Liver (tissue), 9 donors: ENCODE data around the gene SH2D6. TPM values are rescaled to one million over a fixed set of nuclear protein-coding genes. Genes with fewer than 3 reads are reported as not detected.

Experiments
- DNase-seq: peaks from one replicate; pipeline ENCODE4 v3.0.0-alpha.2; 2017; ENCODE audit warnings: low spot score
- H3K27ac ChIP-seq, 2 donors: one replicate each; pipeline ENCODE4 v1.7.0; 2013; ENCODE audit warnings: inconsistent platforms in 2 of 2, low read length in 2 of 2, control low read depth in 1 of 2, low read depth in 1 of 2, mild to moderate bottlenecking in 1 of 2
- H3K27me3 ChIP-seq, 4 donors: one replicate each; pipeline versions ENCODE4 v1.6.1 to v1.7.0; 2013; ENCODE audit warnings: low read length in 3 of 4, inconsistent platforms in 1 of 4, mild to moderate bottlenecking in 1 of 4, moderate library complexity in 1 of 4; ENCODE audit not compliant: control insufficient read depth in 4 of 4, insufficient read depth in 4 of 4
- H3K36me3 ChIP-seq, 4 donors: one replicate each; pipeline versions ENCODE4 v1.6.1 to v1.7.0; 2013; ENCODE audit warnings: low read length in 3 of 4, mild to moderate bottlenecking in 3 of 4, low read depth in 1 of 4, moderate library complexity in 1 of 4; ENCODE audit not compliant: control insufficient read depth in 4 of 4, insufficient read depth in 3 of 4
- H3K4me1 ChIP-seq, 4 donors: one replicate each; pipeline versions ENCODE4 v1.6.1 to v1.7.0; 2013; ENCODE audit warnings: low read length in 3 of 4, mild to moderate bottlenecking in 3 of 4, moderate library complexity in 1 of 4; ENCODE audit not compliant: control insufficient read depth in 4 of 4, insufficient read depth in 4 of 4
- H3K4me3 ChIP-seq, 3 donors: one replicate each; pipeline versions ENCODE4 v1.6.1 to v1.7.0; 2013; ENCODE audit warnings: low read length in 3 of 3, control low read depth in 1 of 3, low read depth in 1 of 3, mild to moderate bottlenecking in 1 of 3
- H3K9ac ChIP-seq, 2 donors: one replicate each; pipeline ENCODE4 v1.7.0; 2013; ENCODE audit warnings: low read length in 2 of 2, mild to moderate bottlenecking in 2 of 2, moderate library complexity in 2 of 2, control low read depth in 1 of 2, low read depth in 1 of 2
- H3K9me3 ChIP-seq, 4 donors: one replicate each; pipeline versions ENCODE4 v1.6.1 to v1.7.0; 2013; ENCODE audit warnings: low read length in 3 of 4; ENCODE audit not compliant: control insufficient read depth in 4 of 4
- ATF3 ChIP-seq: IDR thresholded peaks from 2 replicates; pipeline ENCODE4 v1.6.1; 2016; ENCODE audit warnings: antibody characterized with exemption
- CTCF ChIP-seq: fragments of 150-350 bp; IDR thresholded peaks from 2 replicates; pipeline ENCODE4 v1.5.1; 2017; ENCODE audit warnings: improper control_type of control experiment, low read depth, low read length; ENCODE audit not compliant: missing input control
- EGR1 ChIP-seq, 2 donors: IDR thresholded peaks; 2 replicates each; pipeline ENCODE4 v1.6.1; 2016 to 2018; ENCODE audit warnings: antibody characterized with exemption in 2 of 2, low read depth in 2 of 2
- FOXA1 ChIP-seq: IDR thresholded peaks from 2 replicates; pipeline ENCODE4 v1.6.1; 2016; ENCODE audit warnings: antibody characterized with exemption
- FOXA2 ChIP-seq: IDR thresholded peaks from 2 replicates; pipeline ENCODE4 v1.6.1; 2016; ENCODE audit warnings: antibody characterized with exemption
- HNF4A ChIP-seq, 2 donors: conservative IDR thresholded peaks; 2 replicates each; pipeline ENCODE4 v1.6.1; 2016; ENCODE audit warnings: antibody characterized with exemption in 2 of 2, mild to moderate bottlenecking in 2 of 2
- HNF4G ChIP-seq: IDR thresholded peaks from 2 replicates; pipeline ENCODE4 v1.6.1; 2016; ENCODE audit warnings: antibody characterized with exemption
- JUND ChIP-seq, 2 donors: IDR thresholded peaks; 2 replicates each; pipeline ENCODE4 v1.6.1; 2016; ENCODE audit warnings: antibody characterized with exemption in 2 of 2
- RAD21 ChIP-seq, 2 donors: IDR thresholded peaks; 2 replicates each; pipeline ENCODE4 v1.6.1; 2016; ENCODE audit warnings: antibody characterized with exemption in 2 of 2, mild to moderate bottlenecking in 2 of 2
- REST ChIP-seq: IDR thresholded peaks from 2 replicates; pipeline ENCODE4 v1.6.1; 2016; ENCODE audit warnings: antibody characterized with exemption, mild to moderate bottlenecking
- RXRA ChIP-seq, 2 donors: IDR thresholded peaks; 2 replicates each; pipeline ENCODE4 v1.6.1; 2017 to 2018; ENCODE audit warnings: antibody characterized with exemption in 2 of 2, mild to moderate bottlenecking in 1 of 2
- TAF1 ChIP-seq: conservative IDR thresholded peaks from 2 replicates; pipeline ENCODE4 v1.6.1; 2016; ENCODE audit warnings: antibody characterized with exemption, mild to moderate bottlenecking
- YY1 ChIP-seq: IDR thresholded peaks from 2 replicates; pipeline ENCODE4 v1.6.1; 2016; ENCODE audit warnings: antibody characterized with exemption, mild to moderate bottlenecking
- WGBS: extraction: QIAGEN DNeasy Blood & Tissue Kit; methylation state at CpG from one replicate; pipeline ENCODE4 v1.1.7; 2013; 5-methylcytosine and 5-hydroxymethylcytosine counted together
- polyA plus RNA-seq, 2 donors: library from polyadenylated mRNA; stranded (reverse) in 1 of 2; unstranded in 1 of 2; fragments of 200-250 nt in 1 of 2; fragments of >200 nt in 1 of 2; fragmentation: Nextera tagmentation in 1 of 2; extraction: Ambion mirVana in 1 of 2; gene quantifications; one replicate each; pipeline versions ENCODE4 v1.2.1 to v1.2.3, GENCODE V29; 2013 to 2015
- total RNA-seq, 2 donors: library from RNA; depleted of rRNA; stranded (reverse); fragments of >200 nt; gene quantifications; one replicate each; pipeline ENCODE4 v1.2.3, GENCODE V29; 2014
- donor health status: healthy.
- donor health status: healthy.
- donor health status: healthy.
- donor health status: healthy.
- donor health status: healthy.

SH2D6 gene
- total and polyA plus RNA-seq, 4 donors = 0.28 to 0.92 (median 0.39) TPM; not detected in 1

GRCh38 chr2:85396531-85397470, 21.7 kb upstream of the SH2D6 start:
- DNase-seq = no peak
- no peak overlapping the region for H3K9ac ChIP-seq
- 84% methylated on average over 5 of the region's 5 CpGs for WGBS
- H3K27me3 ChIP-seq = no peaks in the 10 kb centered on the region
- no peak overlapping the region for H3K27ac ChIP-seq
- H3K4me1 ChIP-seq = peaks cover 0 to 2% (median 0%) of the 10 kb centered on the region in 4 donors
- no peaks in the 10 kb centered on the region for H3K36me3 ChIP-seq
- H3K9me3 ChIP-seq = no peaks in the 10 kb centered on the region
- TF ChIP-seq EGR1 (IDR thresholded peaks at IDR 0.05; ENCODE audit: low read depth in 2 of 2) (no peak), REST (no peak), YY1 (no peak), FOXA1 (no peak), RXRA (IDR thresholded peaks at IDR 0.05) (no peak), ATF3 (no peak), TAF1 (no peak), JUND (IDR thresholded peaks at IDR 0.05) (no peak), RAD21 (IDR thresholded peaks at IDR 0.05) (no peak), HNF4A (conservative IDR thresholded peaks at IDR 0.05) (no peak)
- H3K4me3 ChIP-seq = no peak overlapping the region

- WGBS = 64% methylated on average over 4 of the region's 4 CpGs
- no peaks in the 10 kb centered on the region for H3K36me3 ChIP-seq
- TF ChIP-seq YY1 (no peak), HNF4G (no peak), ATF3 (no peak), CTCF (no peak), FOXA2 (no peak), JUND (IDR thresholded peaks at IDR 0.05) (no peak), TAF1 (no peak), RAD21 (IDR thresholded peaks at IDR 0.05) (no peak)
- H3K27me3 ChIP-seq = no peaks in the 10 kb centered on the region
- no peaks in the 10 kb centered on the region for H3K9me3 ChIP-seq
- DNase-seq = no peak
- H3K9ac ChIP-seq = no peak overlapping the region
- no peak overlapping the region for H3K27ac ChIP-seq
- H3K4me3 ChIP-seq = no peak overlapping the region
- peaks cover 0 to 2% (median 0%) of the 10 kb centered on the region in 4 donors for H3K4me1 ChIP-seq
Observed at GRCh38 chr2:85397925-85398331, 20.6 kb upstream of the SH2D6 start.
